Activated CD4-positive, alpha-beta T cell treated with anti-CD3 and anti-CD28 coated beads, Interleukin-2, amount 50 U/mL, for 48 hours (primary cell): Measurements from ENCODE around the gene PUS7.
"Not testable (repeated sequence)": the region's sequence is repeated elsewhere in the genome, so short reads cannot be mapped to it uniquely, and the experiment has no call there.

ENCODE experiments used
- DNase-seq, 2 experiments: peaks; one replicate each; pipeline ENCODE4 v3.0.0-alpha.2; 2020

The PUS7 gene

GRCh38 chr7:105496521-105496920, 25.6 kb downstream of the PUS7 start:
- no peak for DNase-seq

- no peak for DNase-seq
These were observed 28.2 kb downstream of the PUS7 start for GRCh38 chr7:105493923-105494315.

GRCh38 chr7:105493196-105493922, 28.7 kb downstream of the PUS7 start:
- DNase-seq, result no peak

GRCh38 chr7:105489409-105489808, 32.7 kb downstream of the PUS7 start:
- no peak for DNase-seq

DNA sequence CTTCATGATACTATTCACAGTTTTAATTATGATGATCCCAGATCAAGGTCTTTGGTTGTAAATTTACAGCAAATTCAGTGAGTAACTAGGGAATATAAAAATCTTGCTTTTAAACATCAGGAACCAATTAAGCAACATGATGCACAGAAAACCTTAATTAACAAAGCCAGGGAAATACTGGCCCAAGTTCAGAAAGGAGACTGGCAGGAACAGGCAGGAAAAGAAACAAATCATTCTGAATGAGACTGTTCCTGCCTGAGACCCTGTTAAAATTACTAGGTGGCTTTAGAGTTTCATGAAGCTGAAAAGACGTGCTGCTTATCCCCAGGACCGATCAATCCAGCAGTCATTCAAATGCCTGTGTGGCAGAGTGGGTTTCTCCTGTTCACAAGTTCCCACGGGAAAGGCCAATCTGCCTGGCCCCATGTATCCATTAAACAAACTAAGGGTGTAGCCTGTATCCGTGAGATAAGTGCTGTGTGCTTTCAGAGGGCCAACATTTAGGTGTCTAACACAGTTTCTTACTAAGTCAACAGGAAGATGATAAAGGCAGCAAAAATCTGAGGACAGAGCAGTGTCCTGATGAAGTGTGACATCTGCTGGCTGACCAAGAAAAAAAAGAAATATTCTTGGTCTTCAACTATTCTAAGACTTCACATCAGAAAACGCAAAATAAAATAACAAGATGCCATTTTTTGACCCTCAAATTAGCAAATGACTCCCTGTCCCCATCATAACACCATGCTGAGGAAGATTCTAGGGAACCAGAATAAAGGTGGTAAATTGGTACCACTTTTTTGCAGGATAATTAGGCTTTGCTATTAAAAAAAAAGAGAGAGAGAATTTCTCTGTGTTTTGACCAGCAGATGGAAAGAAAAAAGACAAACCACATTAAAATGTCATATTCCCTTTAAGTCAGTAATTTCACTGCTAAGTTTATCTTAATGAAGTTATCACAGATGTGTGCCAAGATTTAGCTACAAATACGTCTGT, 34.2 kb downstream of the PUS7 start:
- no peak for DNase-seq

DNA sequence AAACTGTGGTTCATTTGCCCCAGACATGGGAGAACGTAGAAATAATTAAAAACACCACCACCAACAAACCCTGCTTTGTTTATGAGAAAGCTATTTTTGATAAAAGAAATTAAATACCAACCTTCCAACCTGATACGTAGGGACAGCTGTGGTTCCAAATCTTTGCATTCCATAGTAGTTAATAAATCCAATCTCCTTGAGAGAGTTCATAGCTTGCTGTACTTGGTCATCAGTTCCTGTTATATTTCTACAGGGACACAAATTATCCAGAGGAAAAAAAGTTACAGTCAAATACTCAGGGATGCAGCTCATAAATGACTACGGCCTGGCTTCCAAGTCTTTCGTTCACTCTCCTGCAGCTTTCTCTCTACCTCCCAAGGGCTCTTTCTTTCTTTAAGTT, 41.1 kb downstream of the PUS7 start:
- DNase-seq, result no peak

DNA sequence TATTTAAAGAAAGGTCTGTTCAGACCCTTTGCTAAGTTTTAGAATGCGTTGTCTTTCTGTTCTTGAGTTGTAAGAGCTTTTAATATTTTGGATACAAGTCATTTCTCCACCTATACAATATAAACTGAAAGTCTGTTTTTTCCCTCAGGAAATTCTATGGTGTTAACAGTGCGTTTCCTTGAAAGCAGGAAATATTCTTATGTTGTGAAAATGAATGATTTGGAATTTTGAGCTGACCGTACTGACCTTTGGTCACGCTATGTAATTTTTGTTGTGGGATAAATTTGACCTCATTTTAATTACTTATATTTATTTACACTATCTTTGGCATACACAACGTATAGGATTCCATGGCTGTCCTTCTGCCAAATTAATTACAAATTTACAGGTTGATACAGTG, 43.5 kb downstream of the PUS7 start:
- no peak for DNase-seq

DNA sequence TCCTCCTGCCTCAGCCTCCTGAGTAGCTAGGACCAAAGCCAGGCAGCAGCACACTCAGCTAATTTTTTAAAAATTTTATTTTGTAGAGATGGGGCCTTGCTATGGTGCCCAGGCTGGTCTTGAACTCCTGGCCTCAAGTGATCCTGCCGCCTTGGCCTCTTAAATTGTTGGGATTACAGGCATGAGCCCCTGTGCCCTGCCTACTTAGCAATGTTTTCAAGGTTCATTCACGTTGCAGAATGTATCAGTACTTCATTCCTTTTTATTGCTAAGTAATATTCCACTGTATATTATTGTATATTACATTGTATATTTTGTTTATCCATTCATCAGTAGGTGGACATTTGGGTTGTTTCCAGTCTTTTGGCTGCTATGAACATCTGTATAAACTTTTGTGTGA, 44.2 kb downstream of the PUS7 start:
- no peak for DNase-seq

GRCh38 chr7:105474045-105474444, 48.0 kb downstream of the PUS7 start:
- no peak for DNase-seq

DNA sequence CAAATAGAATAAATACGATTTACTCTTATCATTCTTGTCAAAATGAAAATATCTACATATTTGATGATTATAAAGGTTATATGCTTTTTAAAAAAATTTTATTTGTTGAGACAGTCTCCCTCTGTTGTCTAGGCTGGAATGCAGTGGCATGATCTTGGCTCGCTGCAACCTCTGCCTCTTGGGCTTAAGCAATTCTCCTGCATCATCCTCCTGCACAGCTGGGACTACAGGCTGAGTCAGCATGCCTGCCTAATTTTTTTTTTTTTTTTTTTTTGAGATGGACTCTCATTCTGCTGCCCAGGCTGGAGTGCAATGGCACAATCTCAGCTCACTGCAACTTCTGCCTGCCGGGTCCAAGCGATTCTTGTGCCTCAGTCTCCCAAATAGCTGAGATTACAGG, 48.9 kb downstream of the PUS7 start:
- DNase-seq, result no peak

DNA sequence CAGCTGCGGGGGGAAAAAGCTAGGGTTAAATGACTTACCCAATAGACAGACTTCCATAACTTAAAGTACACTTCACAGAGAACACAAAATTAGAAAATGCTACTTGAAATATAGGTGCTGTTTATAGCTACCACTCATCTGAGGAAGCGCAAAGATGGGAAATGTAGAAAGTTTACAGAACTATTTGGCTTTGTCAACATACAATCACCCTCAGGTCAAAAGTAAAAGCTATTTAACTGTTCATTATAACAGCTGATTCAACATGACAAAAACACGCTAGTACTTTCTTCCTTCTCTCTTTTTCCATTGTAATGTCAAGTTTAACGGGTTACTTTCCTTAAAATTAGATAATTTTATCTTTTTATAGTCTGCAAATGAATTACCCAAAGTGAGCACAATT, 51.2 kb downstream of the PUS7 start:
- DNase-seq, result no peak

DNA sequence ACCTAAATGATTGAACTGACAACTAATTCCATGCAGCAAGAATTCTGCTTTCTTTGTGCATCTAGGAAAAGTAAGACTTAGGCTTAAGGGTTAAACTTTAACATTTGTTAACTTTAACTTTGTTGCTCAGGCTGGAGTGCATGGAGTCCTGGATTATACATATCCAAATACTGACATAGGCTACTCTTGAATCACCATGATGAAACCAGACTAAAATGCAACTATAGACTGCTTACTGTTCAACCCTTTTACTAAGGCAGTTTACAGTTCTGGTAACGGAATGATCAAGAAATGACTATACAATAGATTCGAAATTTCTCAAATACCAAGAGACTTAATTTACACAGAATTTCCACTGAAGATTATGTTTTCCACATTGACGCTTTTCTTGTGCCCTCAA, 52.0 kb downstream of the PUS7 start:
- no peak for DNase-seq

DNA sequence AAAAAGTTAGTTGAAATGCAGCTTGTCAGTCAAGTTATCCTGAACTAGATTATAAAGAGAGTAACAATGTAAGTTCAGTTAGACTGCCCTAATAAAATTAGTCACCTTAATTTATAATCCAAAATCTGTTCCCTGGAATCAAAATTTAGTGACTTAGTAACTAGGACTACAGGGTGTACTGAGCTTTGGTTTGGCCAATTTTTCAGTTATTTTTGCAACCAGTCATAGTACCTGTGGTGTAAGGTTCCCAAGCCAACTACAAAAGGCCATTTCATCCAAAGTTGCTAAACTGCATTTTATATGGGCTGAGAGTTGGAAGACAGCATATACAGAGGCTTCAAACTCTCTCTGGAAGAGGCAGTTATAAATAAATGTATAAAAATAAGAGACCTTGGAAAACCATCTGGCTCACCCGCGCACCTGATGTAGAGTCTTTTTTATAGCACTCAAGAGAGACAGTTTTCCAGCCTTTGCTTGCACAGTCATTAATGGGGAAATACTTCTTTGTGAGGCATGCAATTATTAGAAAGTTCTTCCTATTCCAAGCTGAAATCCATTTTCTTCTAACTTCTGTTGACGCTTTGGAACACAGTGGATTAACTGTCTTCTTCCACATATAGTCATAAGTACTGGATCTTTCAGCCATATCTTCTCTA, 59.2 kb downstream of the PUS7 start:
- no peak for DNase-seq

- DNase-seq, result no peak
These were observed 60.6 kb downstream of the PUS7 start for GRCh38 chr7:105461518-105461917.

DNA sequence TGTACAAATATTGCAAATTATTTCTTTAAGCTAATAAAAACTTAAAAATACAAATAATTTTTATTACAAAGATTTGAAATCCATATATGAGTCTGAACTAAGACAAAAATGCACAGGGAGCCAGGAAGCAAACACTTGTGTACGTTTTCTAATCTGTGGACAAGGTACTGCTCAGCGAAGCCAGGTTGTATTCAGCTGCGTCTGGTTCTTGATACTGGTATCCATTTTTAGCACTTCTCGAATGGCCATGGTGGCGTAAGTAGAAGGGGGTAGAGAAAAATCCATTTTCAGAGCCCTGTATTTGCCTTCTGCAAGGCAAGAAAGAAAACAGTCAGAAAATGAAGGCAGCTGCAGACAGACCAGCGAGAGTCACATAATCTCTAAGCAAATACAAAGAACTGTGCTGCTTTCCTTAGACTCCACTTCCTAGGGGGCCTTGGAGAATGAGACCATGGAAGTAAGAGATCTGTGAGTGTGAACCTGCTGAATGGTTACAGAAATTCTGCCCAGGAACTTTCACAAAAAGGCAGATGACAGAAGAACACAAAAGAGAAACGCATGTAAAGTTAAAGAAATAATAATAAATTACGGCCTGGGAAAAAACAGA, 64.3 kb downstream of the PUS7 start:
- DNase-seq, result no peak

GRCh38 chr7:105454921-105455320, 67.2 kb downstream of the PUS7 start:
- DNase-seq, result no peak

DNA sequence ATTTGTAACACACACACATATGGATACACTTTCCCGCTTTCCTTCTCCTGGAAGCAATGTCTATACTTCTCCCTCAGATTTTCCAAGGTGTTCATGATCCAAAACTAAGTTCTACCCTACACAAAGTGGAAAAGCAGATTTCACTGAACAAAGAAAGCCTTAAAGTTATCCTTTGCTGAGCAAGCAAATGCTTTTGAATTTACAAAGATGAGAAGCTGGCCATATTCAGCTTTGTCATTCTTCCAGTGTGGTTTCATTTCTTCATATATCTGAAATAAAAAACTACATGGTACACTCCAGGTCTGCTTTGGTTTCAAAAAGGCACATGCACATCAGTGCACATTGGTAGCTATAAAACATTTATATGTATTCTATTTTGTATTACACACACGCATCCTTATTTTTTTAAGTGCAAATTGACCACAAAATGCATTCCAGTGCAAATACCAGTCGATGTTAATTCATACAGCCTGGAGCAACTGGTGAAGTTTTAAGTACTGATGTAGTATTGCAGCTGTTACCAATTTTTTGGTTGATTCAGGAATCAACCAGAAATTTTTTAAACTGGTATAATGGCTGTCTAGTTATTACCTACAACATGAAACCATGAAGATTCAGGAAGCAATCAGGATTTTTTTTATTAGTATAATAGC, 67.8 kb downstream of the PUS7 start:
- DNase-seq, result no peak

DNA sequence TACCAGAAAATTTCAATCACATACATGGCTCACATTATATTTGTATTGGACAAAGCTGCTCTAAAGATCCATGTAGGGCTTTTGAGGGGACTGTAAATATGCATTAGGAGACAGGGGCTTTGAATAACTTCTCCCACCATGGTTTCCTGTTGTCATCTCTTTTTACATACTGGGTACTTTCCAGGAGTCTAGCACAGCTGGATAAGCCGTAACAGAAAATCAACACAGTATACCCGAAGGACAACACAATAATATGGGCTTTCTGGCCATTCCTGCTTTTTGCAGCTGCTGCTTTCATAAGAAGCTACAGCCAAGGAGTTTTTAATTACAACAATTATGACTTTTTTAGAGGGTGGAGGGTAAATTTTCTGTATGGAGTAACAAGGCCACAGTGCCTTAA, 70.0 kb downstream of the PUS7 start:
- DNase-seq, result no peak

- DNase-seq, result not testable (repeated sequence)
These were observed 71.2 kb downstream of the PUS7 start for GRCh38 chr7:105450870-105451269.

GRCh38 chr7:105450177-105450861, 71.8 kb downstream of the PUS7 start:
- DNase-seq, result no peak

DNA sequence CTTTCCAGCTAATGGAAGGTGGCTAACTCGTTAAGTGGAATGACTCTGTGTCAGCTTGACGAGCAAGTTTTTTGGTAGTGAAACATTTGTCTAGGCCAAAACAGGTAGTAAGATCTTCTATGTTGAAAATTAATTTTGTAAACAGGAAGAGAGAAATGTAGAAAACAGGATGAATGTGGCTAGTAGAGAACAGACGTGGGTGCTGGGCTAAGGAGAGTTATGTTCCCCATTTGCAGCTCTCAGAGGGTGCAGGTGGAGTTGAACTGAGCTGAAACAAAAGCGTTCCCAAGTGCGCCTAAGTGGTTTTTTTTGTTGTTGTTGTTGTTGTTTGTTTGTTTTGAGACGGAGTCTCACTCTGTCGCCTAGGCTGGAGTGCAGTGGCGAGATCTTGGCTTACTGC, 73.9 kb downstream of the PUS7 start:
- no peak for DNase-seq
